Ishikawa (cell line): ENCODE data around the gene HOMER2.

Experiments
- CEBPB ChIP-seq: IDR thresholded peaks from 2 replicates; pipeline ENCODE4 v1.6.1; 2012
- CREB1 ChIP-seq: IDR thresholded peaks from 2 replicates; pipeline ENCODE4 v1.6.1; 2012; ENCODE audit warnings: low read depth
- EGR1 ChIP-seq: IDR thresholded peaks from 2 replicates; pipeline ENCODE4 v1.6.1; 2012
- EP300 ChIP-seq: IDR thresholded peaks from 2 replicates; pipeline ENCODE4 v1.6.1; 2012; ENCODE audit warnings: borderline replicate concordance
- FOXM1 ChIP-seq: IDR thresholded peaks from 2 replicates; pipeline ENCODE4 v1.6.1; 2012; ENCODE audit warnings: low read depth, borderline replicate concordance
- NFIC ChIP-seq: IDR thresholded peaks from 2 replicates; pipeline ENCODE4 v1.6.1; 2012
- RAD21 ChIP-seq: IDR thresholded peaks from 2 replicates; pipeline ENCODE4 v1.6.1; 2012; ENCODE audit warnings: low read depth
- TAF1 ChIP-seq: IDR thresholded peaks from 2 replicates; pipeline ENCODE4 v1.6.1; 2012; ENCODE audit warnings: low read depth, mild to moderate bottlenecking
- TCF12 ChIP-seq: IDR thresholded peaks from 2 replicates; pipeline ENCODE4 v1.6.1; 2012; ENCODE audit warnings: low read depth
- TEAD4 ChIP-seq: IDR thresholded peaks from 2 replicates; pipeline ENCODE4 v1.6.1; 2012
- YY1 ChIP-seq: IDR thresholded peaks from 2 replicates; pipeline ENCODE4 v1.6.1; 2012; ENCODE audit warnings: low read depth
- ZBTB7A ChIP-seq: IDR thresholded peaks from 2 replicates; pipeline ENCODE4 v1.6.1; 2012; ENCODE audit warnings: low read depth
- TF ChIP-seq, protein P1 (sequence below): IDR thresholded peaks from 2 replicates; pipeline ENCODE4 v1.6.1; 2012
- TF ChIP-seq, protein P2 (sequence below): IDR thresholded peaks from 2 replicates; pipeline ENCODE4 v1.6.1; 2012; ENCODE audit warnings: low read depth, mild to moderate bottlenecking
- TF ChIP-seq, protein P3 (sequence below): IDR thresholded peaks from 2 replicates; pipeline ENCODE4 v1.6.1; 2012

The HOMER2 gene

DNA sequence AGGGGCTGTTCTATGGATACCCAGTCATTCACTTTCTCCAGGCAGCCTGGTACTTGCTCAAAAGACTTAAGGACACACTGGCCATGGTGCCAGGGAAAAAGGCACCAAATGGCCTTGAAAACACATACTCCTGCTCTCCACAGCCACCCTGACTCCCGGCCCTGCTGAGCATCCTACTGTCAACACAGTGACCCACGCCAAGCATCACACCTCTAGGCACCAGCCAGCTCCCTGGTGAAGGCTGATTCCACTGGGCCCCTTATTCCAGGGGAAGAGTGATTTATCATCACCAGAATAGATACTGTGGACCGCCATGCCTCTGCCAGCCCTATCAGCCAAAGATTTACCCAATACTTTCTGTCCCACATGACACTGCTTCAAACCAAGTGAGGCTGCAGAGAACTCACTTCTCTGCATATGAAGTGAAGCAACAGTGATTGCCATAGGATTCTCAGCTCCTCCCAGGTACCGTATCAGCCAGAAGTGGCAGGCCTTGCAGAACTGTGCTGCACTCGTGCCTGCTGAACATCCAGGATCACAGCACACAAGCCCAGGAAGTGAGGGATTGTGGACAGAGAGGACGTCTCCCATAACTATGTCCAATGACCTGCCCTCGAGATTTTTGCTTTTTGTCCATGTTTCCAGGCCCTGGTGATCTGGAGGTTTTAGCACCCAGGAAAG lies 79.4 kb downstream of the HOMER2 start:
- TF ChIP-seq FOXM1 (no peak), TEAD4 (no peak), YY1 (no peak), EP300 (no peak)
- TF ChIP-seq, protein P1, sequence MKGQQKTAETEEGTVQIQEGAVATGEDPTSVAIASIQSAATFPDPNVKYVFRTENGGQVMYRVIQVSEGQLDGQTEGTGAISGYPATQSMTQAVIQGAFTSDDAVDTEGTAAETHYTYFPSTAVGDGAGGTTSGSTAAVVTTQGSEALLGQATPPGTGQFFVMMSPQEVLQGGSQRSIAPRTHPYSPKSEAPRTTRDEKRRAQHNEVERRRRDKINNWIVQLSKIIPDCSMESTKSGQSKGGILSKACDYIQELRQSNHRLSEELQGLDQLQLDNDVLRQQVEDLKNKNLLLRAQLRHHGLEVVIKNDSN, result no peak

DNA sequence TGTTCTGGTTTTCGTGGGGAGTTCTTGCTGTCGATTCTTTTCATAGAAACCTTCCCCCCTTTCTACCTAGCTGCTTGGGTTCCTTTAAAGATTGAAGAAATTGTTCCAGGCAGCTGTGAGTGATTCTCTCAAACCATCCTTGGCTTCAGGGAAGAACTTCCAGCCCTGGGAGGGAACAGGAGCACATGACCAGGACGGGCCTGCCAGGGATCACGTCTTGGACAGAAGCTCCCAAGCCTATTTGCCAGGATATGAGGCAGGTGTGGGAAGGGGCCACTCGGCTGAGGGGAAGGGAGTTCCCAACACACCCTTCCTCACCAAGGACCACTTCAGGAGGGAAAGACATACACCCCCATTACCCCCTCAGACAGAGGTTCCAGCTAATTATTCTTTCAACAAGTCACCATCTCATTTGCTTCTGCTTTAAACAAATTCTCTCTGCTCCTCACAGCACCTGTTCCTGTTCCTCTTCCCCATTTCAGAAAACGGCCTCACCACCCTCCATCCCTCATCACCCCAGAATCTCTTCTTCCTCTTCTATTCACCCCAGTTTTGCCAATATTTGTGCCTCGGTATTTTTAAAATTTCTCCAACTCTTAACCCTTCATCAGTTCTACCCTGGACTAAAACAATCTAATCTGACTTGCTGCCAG lies 80.6 kb downstream of the HOMER2 start:
- TF ChIP-seq TAF1 (no peak), ZBTB7A (no peak), EGR1 (no peak), TCF12 (no peak), RAD21 (no peak), NFIC (no peak), YY1 (no peak), CEBPB (no peak), CREB1 (no peak), EP300 (no peak), FOXM1 (no peak), TEAD4 (no peak)
- TF ChIP-seq, protein P1, result no peak
- TF ChIP-seq, protein P2, sequence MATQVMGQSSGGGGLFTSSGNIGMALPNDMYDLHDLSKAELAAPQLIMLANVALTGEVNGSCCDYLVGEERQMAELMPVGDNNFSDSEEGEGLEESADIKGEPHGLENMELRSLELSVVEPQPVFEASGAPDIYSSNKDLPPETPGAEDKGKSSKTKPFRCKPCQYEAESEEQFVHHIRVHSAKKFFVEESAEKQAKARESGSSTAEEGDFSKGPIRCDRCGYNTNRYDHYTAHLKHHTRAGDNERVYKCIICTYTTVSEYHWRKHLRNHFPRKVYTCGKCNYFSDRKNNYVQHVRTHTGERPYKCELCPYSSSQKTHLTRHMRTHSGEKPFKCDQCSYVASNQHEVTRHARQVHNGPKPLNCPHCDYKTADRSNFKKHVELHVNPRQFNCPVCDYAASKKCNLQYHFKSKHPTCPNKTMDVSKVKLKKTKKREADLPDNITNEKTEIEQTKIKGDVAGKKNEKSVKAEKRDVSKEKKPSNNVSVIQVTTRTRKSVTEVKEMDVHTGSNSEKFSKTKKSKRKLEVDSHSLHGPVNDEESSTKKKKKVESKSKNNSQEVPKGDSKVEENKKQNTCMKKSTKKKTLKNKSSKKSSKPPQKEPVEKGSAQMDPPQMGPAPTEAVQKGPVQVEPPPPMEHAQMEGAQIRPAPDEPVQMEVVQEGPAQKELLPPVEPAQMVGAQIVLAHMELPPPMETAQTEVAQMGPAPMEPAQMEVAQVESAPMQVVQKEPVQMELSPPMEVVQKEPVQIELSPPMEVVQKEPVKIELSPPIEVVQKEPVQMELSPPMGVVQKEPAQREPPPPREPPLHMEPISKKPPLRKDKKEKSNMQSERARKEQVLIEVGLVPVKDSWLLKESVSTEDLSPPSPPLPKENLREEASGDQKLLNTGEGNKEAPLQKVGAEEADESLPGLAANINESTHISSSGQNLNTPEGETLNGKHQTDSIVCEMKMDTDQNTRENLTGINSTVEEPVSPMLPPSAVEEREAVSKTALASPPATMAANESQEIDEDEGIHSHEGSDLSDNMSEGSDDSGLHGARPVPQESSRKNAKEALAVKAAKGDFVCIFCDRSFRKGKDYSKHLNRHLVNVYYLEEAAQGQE, result no peak
- TF ChIP-seq, protein P3, sequence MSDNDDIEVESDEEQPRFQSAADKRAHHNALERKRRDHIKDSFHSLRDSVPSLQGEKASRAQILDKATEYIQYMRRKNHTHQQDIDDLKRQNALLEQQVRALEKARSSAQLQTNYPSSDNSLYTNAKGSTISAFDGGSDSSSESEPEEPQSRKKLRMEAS, result no peak

DNA sequence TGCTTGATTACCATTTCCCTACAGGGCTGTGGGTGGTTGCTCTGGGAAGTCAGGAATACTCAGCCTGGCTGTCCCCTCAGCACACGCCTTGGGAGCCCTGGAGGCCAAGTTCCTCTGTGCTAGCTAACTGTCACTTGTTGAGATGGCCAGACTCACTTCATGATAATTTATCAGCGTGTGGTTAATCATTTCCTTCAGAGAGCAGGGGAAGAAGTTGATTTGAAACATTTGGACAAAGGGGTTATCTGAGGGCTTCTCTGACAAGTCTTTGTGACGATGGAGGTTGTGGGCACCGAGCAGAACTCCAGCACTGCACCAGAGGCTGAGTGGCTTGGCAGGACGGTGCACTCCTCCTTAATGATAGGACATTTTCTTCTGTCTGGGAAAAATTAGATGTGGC lies 81.2 kb downstream of the HOMER2 start:
- no peak for TF ChIP-seq RAD21
- TF ChIP-seq, protein P1, result no peak
- TF ChIP-seq, protein P2, result no peak
- no peak for TF ChIP-seq CREB1

DNA sequence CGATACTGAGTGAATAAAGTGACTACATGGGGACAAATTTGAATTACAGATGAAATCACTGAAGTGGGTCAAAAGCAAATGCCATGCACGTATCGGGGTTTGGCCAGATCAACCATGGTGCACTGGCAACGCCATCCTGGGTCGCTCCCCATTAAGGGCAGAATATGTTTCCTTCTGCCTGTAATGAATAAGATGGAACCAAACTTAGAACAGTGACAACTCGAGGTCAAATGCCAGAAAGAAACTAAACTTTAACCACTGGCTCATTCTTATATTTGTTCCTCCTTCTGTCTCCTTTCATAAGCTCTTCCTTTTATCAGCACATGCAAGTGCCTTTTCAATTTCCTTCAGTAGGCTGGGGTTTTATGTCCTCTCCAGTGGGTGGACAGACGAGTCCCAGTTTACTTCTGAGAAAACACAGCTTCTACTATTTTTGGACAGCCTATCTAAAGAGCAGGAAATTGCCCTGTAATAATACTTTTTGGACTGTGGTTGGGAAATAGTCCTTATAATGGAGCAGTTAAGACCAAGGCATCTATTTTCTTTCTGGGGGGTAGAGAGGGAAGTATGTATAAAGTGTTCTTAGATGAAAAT lies 81.7 kb downstream of the HOMER2 start:
- TF ChIP-seq RAD21 (no peak), YY1 (no peak), EP300 (no peak)
- TF ChIP-seq, protein P1, result no peak
- TF ChIP-seq, protein P3, result no peak
- TF ChIP-seq, protein P2, result no peak
